ENCODE measurements around the gene PCGF5. TPM values are rescaled to one million over a fixed set of nuclear protein-coding genes. Genes with fewer than 3 reads are reported as not detected.

The PCGF5 gene
- total and polyA plus RNA-seq, 9 of the 15 experiments (the other 6 are each of a cell fraction or from before 2014, with no cell fraction given): 10.9 to 40.0 (median 20.3) TPM

DNA sequence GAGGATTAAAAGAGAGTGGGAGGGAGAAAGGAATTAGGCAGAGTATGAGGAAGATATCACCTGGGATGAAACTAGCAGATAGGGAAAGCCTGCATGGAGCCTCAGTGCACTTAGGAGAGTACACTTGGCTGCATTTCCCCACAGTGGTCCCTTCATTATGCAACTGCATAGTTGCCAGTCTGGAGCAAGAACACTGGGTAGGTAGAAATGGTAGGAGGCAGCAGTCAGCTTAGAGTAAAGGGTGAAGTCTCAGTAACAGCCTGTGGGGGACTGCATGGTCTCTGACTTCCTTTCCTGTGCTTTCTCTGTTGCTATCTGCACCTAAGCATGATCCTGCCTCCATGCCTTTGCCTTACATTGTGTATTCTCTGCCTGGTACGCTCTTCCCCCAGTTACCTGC is 14.0 kb upstream of the PCGF5 start:
- H3K79me2 ChIP-seq (ENCODE audit: control insufficient read depth, insufficient read depth, low read length): peaks cover 47% of the 10 kb centered on the region
- H3K9me3 ChIP-seq (replicated peaks; ENCODE audit: control insufficient read depth, insufficient read depth, low read depth, low read length): no peaks in the 10 kb centered on the region
- in situ Hi-C loops (cut with MboI) (no loop called here), intact Hi-C loops (cut with micrococcal nuclease) (loop anchor here (5.0 kb wide), 1 partner anchor 104 kb away; no protein-coding TSS in a partner anchor)
- ChIA-PET POLR2A (interaction anchor here (1.7 kb wide), 1 partner anchor 12 kb away, joined by 4 read pairs; no protein-coding TSS in a partner anchor), CTCF (ENCODE audit: low intra/inter-chr PET ratio) (no interaction called here)
- BruUV-seq (replicated peaks): no TSS peak
- H3K4me2 ChIP-seq (ENCODE audit: insufficient read depth, low read length): no peak overlapping the region
- H3K36me3 ChIP-seq (ENCODE audit: control insufficient read depth, insufficient read depth, low read length): no peaks in the 10 kb centered on the region
- H3K27me3 ChIP-seq (ENCODE audit: control insufficient read depth in 2 of 2, insufficient read depth in 2 of 2, low read length in 2 of 2): no peaks in the 10 kb centered on the region
- peaks cover 0 to 11% of the 10 kb centered on the region in 2 experiments; a peak in 2 of 5 replicates for H3K4me1 ChIP-seq (replicated peaks in 1 of 2; ENCODE audit: control insufficient read depth in 2 of 2, insufficient read depth in 2 of 2, low read length in 2 of 2)
- TF ChIP-seq THRB (CRISPR knock-in tag; conservative IDR thresholded peaks at IDR 0.05): no peak
- no peak for TF ChIP-seq MYBL2 (IDR thresholded peaks at IDR 0.05; ENCODE audit: low read depth)
- TF ChIP-seq MYBL2 (CRISPR knock-in tag; IDR thresholded peaks at IDR 0.05; ENCODE audit: borderline replicate concordance): no peak
- TF ChIP-seq SIN3B (IDR thresholded peaks at IDR 0.05; ENCODE audit: low read depth): no peak
- ATAC-seq: peak; percentile 76
- no peak for DNase-seq (ENCODE audit: extremely low read depth in 1 of 4, low spot score in 3 of 4)
- FAIRE-seq: peak; percentile 29
- WGBS (ENCODE audit: insufficient coverage, low coverage, missing lambda C conversion rate): 0% methylated on average over 1 of the region's 1 CpG
- H2AFZ ChIP-seq (ENCODE audit: low read depth, low read length): no peak overlapping the region
- no peak overlapping the region for H3K27ac ChIP-seq (ENCODE audit: extremely low read depth, low read depth, low read length)
- H3K4me3 ChIP-seq: no peak overlapping the region
- H3K9ac ChIP-seq (ENCODE audit: insufficient read depth in 1 of 2, low read depth in 2 of 2, low read length in 2 of 2): no peak overlapping the region
- no peaks in the 10 kb centered on the region; the same call in 1 of the 2 replicates for H4K20me1 ChIP-seq (replicated peaks; ENCODE audit: control insufficient read depth, insufficient read depth, low read length)
- H3K9me1 ChIP-seq (ENCODE audit: control insufficient read depth, insufficient read depth, low read length): no peaks in the 10 kb centered on the region
